Aorta (tissue), 5 donors: Measurements from ENCODE around the gene GNB1. TPM values are rescaled to one million over a fixed set of nuclear protein-coding genes. Genes with fewer than 3 reads are reported as not detected.
"Not testable (repeated sequence)": the region's sequence is repeated elsewhere in the genome, so short reads cannot be mapped to it uniquely, and the experiment has no call there.

ENCODE experiments used
- ATAC-seq: fragments of 200-7000 bp; cut with Tn5 transposase; one replicate; pipeline ENCODE4 v1.9.1; 2022; ENCODE audit warnings: moderate library complexity; ENCODE audit not compliant: low FRiP score
- DNase-seq, 2 donors: peaks; one replicate each; pipeline ENCODE4 v3.0.0-alpha.2; 2020
- H3K27ac ChIP-seq, 2 donors: one replicate each; pipeline ENCODE4 v1.5.1; 2013; ENCODE audit warnings: low read length in 2 of 2, mild to moderate bottlenecking in 2 of 2, moderate library complexity in 2 of 2, control low read depth in 1 of 2, inconsistent platforms in 1 of 2, low read depth in 1 of 2
- H3K27me3 ChIP-seq, 2 donors: one replicate each; pipeline ENCODE4 v1.6.1; 2013; ENCODE audit warnings: control low read depth in 1 of 2, low read length in 1 of 2, mild to moderate bottlenecking in 1 of 2, moderate library complexity in 1 of 2; ENCODE audit not compliant: insufficient read depth in 2 of 2, control insufficient read depth in 1 of 2
- H3K36me3 ChIP-seq, 2 donors: one replicate each; pipeline ENCODE4 v1.6.1; 2013; ENCODE audit warnings: control low read depth in 1 of 2, low read length in 1 of 2, mild to moderate bottlenecking in 1 of 2; ENCODE audit not compliant: insufficient read depth in 2 of 2, control insufficient read depth in 1 of 2
- H3K4me1 ChIP-seq, 2 donors: one replicate each; pipeline ENCODE4 v1.6.1; 2013; ENCODE audit warnings: low read length in 2 of 2, control low read depth in 1 of 2, mild to moderate bottlenecking in 1 of 2, moderate library complexity in 1 of 2; ENCODE audit not compliant: insufficient read depth in 2 of 2, control insufficient read depth in 1 of 2
- H3K4me3 ChIP-seq, 2 donors: one replicate each; pipeline ENCODE4 v1.5.1; 2013; ENCODE audit warnings: low read length in 2 of 2, control low read depth in 1 of 2, mild to moderate bottlenecking in 1 of 2
- H3K9me3 ChIP-seq: one replicate; pipeline ENCODE4 v1.6.1; 2013; ENCODE audit warnings: mild to moderate bottlenecking, low read length; ENCODE audit not compliant: control insufficient read depth
- WGBS, 2 donors: extraction: QIAGEN DNeasy Blood & Tissue Kit; methylation state at CpG; one replicate each; pipeline ENCODE4 v1.1.7; 2013; 5-methylcytosine and 5-hydroxymethylcytosine counted together
- intact Hi-C, 2 donors: fragments of 100-400 bp; cut with DNase I; formaldehyde crosslinking; loops; one replicate each; pipeline versions ENCODE4 v1.14.2 to v1.15.0; 2022
- polyA plus RNA-seq, 2 donors: library from polyadenylated mRNA; stranded (reverse); fragments of 200-250 nt; gene quantifications; one replicate each; pipeline ENCODE4 v1.2.3, GENCODE V29; 2013
- total RNA-seq, 2 donors: library from RNA; stranded (reverse); fragmentation: NEBNext Ultra II Directional; extraction: Animal tissue kit (Norgen Biotek cat#: 25700); gene quantifications; one replicate each; pipeline ENCODE4 v1.2.1, GENCODE V29; 2021
- donor health status: healthy with polysubstance abuse.
- donor health status: Bipolar disorder and iron deficiency.
- donor health status: DM: no; HTN: no; CAD: no.
- donor health status: DM: no; HTN: no; CAD: no.
- donor health status: DM: yes; HTN: yes; CAD: no.

GNB1 gene
- total and polyA plus RNA-seq, 4 donors, result 142 to 312 (median 248) TPM

- 69 to 86% methylated on average over 4 to 8 of the region's 8 CpGs for WGBS, 2 donors
- H3K4me1 ChIP-seq, ATAC-seq, DNase-seq, H3K9me3 ChIP-seq, H3K27ac ChIP-seq, H3K4me3 ChIP-seq, H3K27me3 ChIP-seq, intact Hi-C loops, H3K36me3 ChIP-seq: not testable (repeated sequence)
These were observed 30.8 kb downstream of the GNB1 start for GRCh38 chr1:1859970-1860697.

- Histone ChIP-seq H3K9me3 (no peaks in the 10 kb centered on the region), H3K36me3 (no peaks in the 10 kb centered on the region), H3K27me3 (no peaks in the 10 kb centered on the region), H3K4me1 (peaks cover 4 to 8% of the 10 kb centered on the region in 2 donors), H3K27ac (peak overlapping the region in 1 of 2 donors; percentile 16), H3K4me3 (no peak overlapping the region)
- ATAC-seq, result peak; percentile 88
- peak; percentile 78 to 87 for DNase-seq
- intact Hi-C loops, result no loop called here
- 22 to 23% methylated on average over 9 of the region's 9 CpGs for WGBS, 2 donors
These were observed 32.4 kb downstream of the GNB1 start for GRCh38 chr1:1858382-1859086.

GRCh38 chr1:1857096-1857703 lies 33.7 kb downstream of the GNB1 start:
- Histone ChIP-seq H3K36me3 (no peaks in the 10 kb centered on the region), H3K27me3 (no peaks in the 10 kb centered on the region), H3K9me3 (no peaks in the 10 kb centered on the region), H3K4me1 (peaks cover 3 to 4% of the 10 kb centered on the region in 2 donors), H3K4me3 (no peak overlapping the region), H3K27ac (peak overlapping the region in 1 of 2 donors; percentile 62)
- ATAC-seq, result peak; percentile 50
- 48% methylated on average over 4 of the region's 4 CpGs for WGBS, 2 donors
- intact Hi-C loops, result no loop called here
- no peak for DNase-seq

- DNase-seq, H3K36me3 ChIP-seq, ATAC-seq, H3K4me3 ChIP-seq, H3K27me3 ChIP-seq, H3K27ac ChIP-seq, H3K9me3 ChIP-seq, intact Hi-C loops, H3K4me1 ChIP-seq: not testable (repeated sequence)
- 76 to 89% methylated on average over 6 of the region's 6 CpGs for WGBS, 2 donors
These were observed 34.7 kb downstream of the GNB1 start for GRCh38 chr1:1856161-1856560.

GRCh38 chr1:1853593-1854257 lies 37.2 kb downstream of the GNB1 start:
- no peak overlapping the region for H3K27ac ChIP-seq
- intact Hi-C loops, result no loop called here
- ATAC-seq (no peak), DNase-seq (no peak)
- peaks cover 3 to 4% of the 10 kb centered on the region in 2 donors for H3K4me1 ChIP-seq
- no peak overlapping the region for H3K4me3 ChIP-seq
- 52 to 53% methylated on average over 7 of the region's 7 CpGs for WGBS, 2 donors
- no peaks in the 10 kb centered on the region for H3K27me3 ChIP-seq
- H3K36me3 ChIP-seq, result no peaks in the 10 kb centered on the region
- H3K9me3 ChIP-seq, result no peaks in the 10 kb centered on the region

GRCh38 chr1:1852619-1853414 lies 38.1 kb downstream of the GNB1 start:
- peaks cover 3 to 4% of the 10 kb centered on the region in 2 donors for H3K4me1 ChIP-seq
- H3K36me3 ChIP-seq, result no peaks in the 10 kb centered on the region
- no peaks in the 10 kb centered on the region for H3K27me3 ChIP-seq
- H3K9me3 ChIP-seq, result no peaks in the 10 kb centered on the region
- 73 to 74% methylated on average over 10 of the region's 10 CpGs for WGBS, 2 donors
- ATAC-seq (no peak), DNase-seq (no peak)
- H3K4me3 ChIP-seq, result no peak overlapping the region
- intact Hi-C loops, result no loop called here
- H3K27ac ChIP-seq, result no peak overlapping the region

- ATAC-seq (no peak), DNase-seq (peak in 1 of 2 donors; percentile 20)
- H3K9me3 ChIP-seq, result no peaks in the 10 kb centered on the region
- no peak overlapping the region for H3K4me3 ChIP-seq
- H3K27me3 ChIP-seq, result no peaks in the 10 kb centered on the region
- 78 to 84% methylated on average over 10 of the region's 10 CpGs for WGBS, 2 donors
- no peak overlapping the region for H3K27ac ChIP-seq
- H3K36me3 ChIP-seq, result peaks cover 0 to 3% of the 10 kb centered on the region in 2 donors
- intact Hi-C loops, result no loop called here
- H3K4me1 ChIP-seq, result peaks cover 0 to 3% of the 10 kb centered on the region in 2 donors
These were observed 43.0 kb downstream of the GNB1 start for GRCh38 chr1:1847890-1848289.
